Endothelial cell of coronary artery (primary cell): ENCODE measurements around the gene CDC14B. TPM values are rescaled to one million over a fixed set of nuclear protein-coding genes. Genes with fewer than 3 reads are reported as not detected.

ENCODE experiments used
- total RNA-seq: library from RNA; depleted of rRNA; stranded (reverse); fragments of >200 nt; gene quantifications from 2 replicates; pipeline ENCODE4 v1.2.3, GENCODE V29; 2014

Gene CDC14B
- total RNA-seq = 1.1 and 5.2 TPM in 2 replicates

GRCh38 chr9:96619491-96620180 is at the start of gene CDC14B:
Gene CDC14B (minus strand): TSS chr9:96619843. CDS start chr9:96619378, 465 bp downstream.

GRCh38 chr9:96655198-96655851 is 35.7 kb upstream of the CDC14B start, which contains the start of gene PRXL2C:
Gene PRXL2C (minus strand): TSS chr9:96655317. CDS start chr9:96655281, 36 bp downstream.

Other genes with a start within 250 kb of the CDC14B start
- gene SLC35D2, start 236.1 kb downstream of the CDC14B start, total RNA-seq = 14.2 and 18.2 TPM in 2 replicates
- gene ZNF367, start 201.5 kb downstream of the CDC14B start, total RNA-seq = 3.6 and 5.8 TPM in 2 replicates
- gene HABP4, start 169.7 kb downstream of the CDC14B start, total RNA-seq = 6.1 and 8.7 TPM in 2 replicates
- gene PRXL2C, start 35.5 kb upstream of the CDC14B start, total RNA-seq = 13.4 and 15.3 TPM in 2 replicates
- gene ZNF510, start 158.2 kb upstream of the CDC14B start, total RNA-seq = 10.4 and 12.4 TPM in 2 replicates
- 2.4 and 3.3 TPM in 2 replicates for gene ZNF782, start 234.7 kb upstream of the CDC14B start, total RNA-seq